Measurements from ENCODE around the gene MARVELD3.
"Not testable (repeated sequence)": the region's sequence is repeated elsewhere in the genome, so short reads cannot be mapped to it uniquely, and the experiment has no call there.

The MARVELD3 gene

DNA sequence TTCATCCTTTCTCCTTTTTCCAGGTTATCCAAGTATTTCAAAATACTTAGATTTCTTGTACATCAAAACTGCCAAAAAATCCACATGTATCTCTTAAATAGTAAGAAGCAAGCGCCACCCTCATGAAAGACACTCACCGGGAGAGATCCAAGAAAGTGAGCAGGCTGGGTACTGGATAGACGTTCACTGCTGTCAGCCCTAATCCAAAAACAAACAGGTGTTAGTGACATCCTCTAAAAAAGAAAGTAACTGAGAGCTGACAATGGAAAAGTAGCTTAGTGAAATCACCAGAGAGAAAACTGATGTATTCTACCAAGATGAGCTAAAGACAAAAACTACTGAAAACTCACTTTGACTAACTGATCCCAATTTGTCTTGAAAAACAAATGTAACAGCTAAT lies 46.1 kb downstream of the MARVELD3 start:
- DNase-seq (ENCODE audit: low spot score): no peak

- no peak for DNase-seq (ENCODE audit: low spot score)
These were observed 47.0 kb downstream of the MARVELD3 start for GRCh38 chr16:71672803-71673581.

- no peak for DNase-seq (ENCODE audit: low spot score)
These were observed 47.6 kb downstream of the MARVELD3 start for GRCh38 chr16:71673582-71673973.

- no peak for DNase-seq (ENCODE audit: low spot score)
These were observed 48.2 kb downstream of the MARVELD3 start for GRCh38 chr16:71674229-71674628.

- DNase-seq (ENCODE audit: low spot score): no peak
These were observed 49.4 kb downstream of the MARVELD3 start for GRCh38 chr16:71675380-71675779.

DNA sequence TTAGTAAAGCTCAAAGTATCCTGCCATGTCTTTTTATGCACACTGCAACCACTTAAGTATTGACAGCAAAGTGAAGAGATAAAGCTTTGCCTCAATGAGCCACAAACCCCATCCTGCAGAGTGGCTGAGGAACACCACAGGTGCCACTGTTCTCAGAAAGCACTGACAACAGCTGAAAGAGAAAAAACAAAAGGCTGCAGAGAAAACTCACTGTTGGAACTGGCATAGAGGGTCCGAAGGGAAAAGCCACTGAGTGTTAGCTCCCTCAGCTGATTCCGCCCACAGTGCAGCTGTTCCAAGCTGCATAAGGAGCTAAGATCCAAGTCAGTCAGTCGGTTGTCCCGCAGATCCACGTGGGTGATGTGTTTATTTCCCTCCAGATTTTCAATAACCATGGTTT lies 50.3 kb downstream of the MARVELD3 start:
- no peak for DNase-seq (ENCODE audit: low spot score)

- no peak for DNase-seq (ENCODE audit: low spot score)
These were observed 55.4 kb downstream of the MARVELD3 start for GRCh38 chr16:71681360-71681759.

DNA sequence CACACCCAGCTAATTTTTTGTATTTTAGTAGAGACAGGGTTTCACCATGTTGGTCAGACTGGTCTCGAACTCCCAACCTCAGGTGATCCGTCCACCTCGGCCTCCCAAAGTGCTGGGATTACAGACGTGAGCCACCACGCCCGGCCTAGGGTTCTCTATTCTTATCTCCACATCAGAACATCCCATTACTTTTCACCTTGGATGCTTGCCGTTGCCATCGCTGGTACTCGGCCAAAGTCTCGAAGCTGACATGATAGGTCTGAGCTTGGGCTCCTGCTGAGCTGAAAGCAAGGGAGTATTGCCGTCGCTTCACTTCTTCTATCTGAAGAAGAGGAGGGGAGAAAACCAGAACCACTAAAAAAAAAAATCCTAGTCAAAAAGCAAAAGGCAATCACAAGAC lies 58.3 kb downstream of the MARVELD3 start:
- not testable (repeated sequence) for DNase-seq (ENCODE audit: low spot score)

All from D341Med (cell line).